Measurements from ENCODE around the gene ZFAND3.

Gene ZFAND3

GRCh38 chr6:37850728-37851285 is 31.3 kb downstream of the ZFAND3 start:
- H3K36me3 ChIP-seq (ENCODE audit: insufficient read depth, low read length) = no peaks in the 10 kb centered on the region

GRCh38 chr6:37851997-37852524 is 32.5 kb downstream of the ZFAND3 start:
- H3K79me2 ChIP-seq (ENCODE audit: control insufficient read depth, insufficient read depth, low read length, unreplicated experiment) = peaks cover 87% of the 10 kb centered on the region
- H3K36me3 ChIP-seq (ENCODE audit: insufficient read depth, low read length) = no peaks in the 10 kb centered on the region
- H3K4me3 ChIP-seq (ENCODE audit: low read depth, low read length) = no peak overlapping the region
- H3K4me1 ChIP-seq (ENCODE audit: control insufficient read depth, insufficient read depth, low read length, unreplicated experiment) = no peaks in the 10 kb centered on the region
- no peaks in the 10 kb centered on the region for H3K27me3 ChIP-seq (ENCODE audit: insufficient read depth, low read length)
- no peak overlapping the region for H3K27ac ChIP-seq (ENCODE audit: low read depth, low read length)
- H2AFZ ChIP-seq (ENCODE audit: low read length, unreplicated experiment) = no peak overlapping the region

More at GRCh38 chr6:37850728-37851285, 31.3 kb downstream of the ZFAND3 start:
- Histone ChIP-seq H3K27ac (ENCODE audit: low read depth, low read length) (no peak overlapping the region), H3K4me1 (ENCODE audit: control insufficient read depth, insufficient read depth, low read length, unreplicated experiment) (peaks cover under 1% of the 10 kb centered on the region), H3K79me2 (ENCODE audit: control insufficient read depth, insufficient read depth, low read length, unreplicated experiment) (peaks cover 90% of the 10 kb centered on the region), H2AFZ (ENCODE audit: low read length, unreplicated experiment) (no peak overlapping the region), H3K4me3 (ENCODE audit: low read depth, low read length) (no peak overlapping the region), H3K27me3 (ENCODE audit: insufficient read depth, low read length) (no peaks in the 10 kb centered on the region)

GRCh38 chr6:37856285-37856684 is 36.8 kb downstream of the ZFAND3 start:
- Histone ChIP-seq H3K27ac (ENCODE audit: low read depth, low read length) (no peak overlapping the region), H2AFZ (ENCODE audit: low read length, unreplicated experiment) (no peak overlapping the region), H3K27me3 (ENCODE audit: insufficient read depth, low read length) (no peaks in the 10 kb centered on the region), H3K79me2 (ENCODE audit: control insufficient read depth, insufficient read depth, low read length, unreplicated experiment) (peaks cover 77% of the 10 kb centered on the region), H3K4me3 (ENCODE audit: low read depth, low read length) (no peak overlapping the region), H3K4me1 (ENCODE audit: control insufficient read depth, insufficient read depth, low read length, unreplicated experiment) (no peaks in the 10 kb centered on the region), H3K36me3 (ENCODE audit: insufficient read depth, low read length) (no peaks in the 10 kb centered on the region)

GRCh38 chr6:37858363-37858762 is 38.8 kb downstream of the ZFAND3 start:
- H3K27me3 ChIP-seq (ENCODE audit: insufficient read depth, low read length) = no peaks in the 10 kb centered on the region
- H3K36me3 ChIP-seq (ENCODE audit: insufficient read depth, low read length) = peaks cover 3% of the 10 kb centered on the region; the same call in 1 of the 2 replicates
- H3K79me2 ChIP-seq (ENCODE audit: control insufficient read depth, insufficient read depth, low read length, unreplicated experiment) = peaks cover 75% of the 10 kb centered on the region
- no peak overlapping the region for H3K27ac ChIP-seq (ENCODE audit: low read depth, low read length)
- H3K4me3 ChIP-seq (ENCODE audit: low read depth, low read length) = no peak overlapping the region
- H3K4me1 ChIP-seq (ENCODE audit: control insufficient read depth, insufficient read depth, low read length, unreplicated experiment) = peaks cover 7% of the 10 kb centered on the region
- H2AFZ ChIP-seq (ENCODE audit: low read length, unreplicated experiment) = no peak overlapping the region

GRCh38 chr6:37860226-37860839 is 40.8 kb downstream of the ZFAND3 start:
- Histone ChIP-seq H3K4me3 (ENCODE audit: low read depth, low read length) (no peak overlapping the region), H3K27me3 (ENCODE audit: insufficient read depth, low read length) (no peaks in the 10 kb centered on the region), H3K27ac (ENCODE audit: low read depth, low read length) (no peak overlapping the region), H3K4me1 (ENCODE audit: control insufficient read depth, insufficient read depth, low read length, unreplicated experiment) (peaks cover 7% of the 10 kb centered on the region), H3K79me2 (ENCODE audit: control insufficient read depth, insufficient read depth, low read length, unreplicated experiment) (peaks cover 84% of the 10 kb centered on the region), H2AFZ (ENCODE audit: low read length, unreplicated experiment) (no peak overlapping the region), H3K36me3 (ENCODE audit: insufficient read depth, low read length) (peaks cover 6% of the 10 kb centered on the region; the same call in 1 of the 2 replicates)

GRCh38 chr6:37861452-37861851 is 41.9 kb downstream of the ZFAND3 start:
- Histone ChIP-seq H2AFZ (ENCODE audit: low read length, unreplicated experiment) (no peak overlapping the region), H3K4me3 (ENCODE audit: low read depth, low read length) (no peak overlapping the region), H3K79me2 (ENCODE audit: control insufficient read depth, insufficient read depth, low read length, unreplicated experiment) (peaks cover 83% of the 10 kb centered on the region)

GRCh38 chr6:37862430-37862829 is 42.9 kb downstream of the ZFAND3 start:
- Histone ChIP-seq H3K4me3 (ENCODE audit: low read depth, low read length) (no peak overlapping the region), H3K36me3 (ENCODE audit: insufficient read depth, low read length) (peaks cover 6% of the 10 kb centered on the region; the same call in 1 of the 2 replicates), H3K27me3 (ENCODE audit: insufficient read depth, low read length) (no peaks in the 10 kb centered on the region), H3K79me2 (ENCODE audit: control insufficient read depth, insufficient read depth, low read length, unreplicated experiment) (peaks cover 85% of the 10 kb centered on the region), H3K4me1 (ENCODE audit: control insufficient read depth, insufficient read depth, low read length, unreplicated experiment) (peaks cover 18% of the 10 kb centered on the region), H2AFZ (ENCODE audit: low read length, unreplicated experiment) (no peak overlapping the region), H3K27ac (ENCODE audit: low read depth, low read length) (no peak overlapping the region)

More at GRCh38 chr6:37861452-37861851, 41.9 kb downstream of the ZFAND3 start:
- no peaks in the 10 kb centered on the region for H3K27me3 ChIP-seq (ENCODE audit: insufficient read depth, low read length)
- no peak overlapping the region for H3K27ac ChIP-seq (ENCODE audit: low read depth, low read length)
- H3K4me1 ChIP-seq (ENCODE audit: control insufficient read depth, insufficient read depth, low read length, unreplicated experiment) = peaks cover 8% of the 10 kb centered on the region
- peaks cover 6% of the 10 kb centered on the region; the same call in 1 of the 2 replicates for H3K36me3 ChIP-seq (ENCODE audit: insufficient read depth, low read length)

GRCh38 chr6:37862992-37863391 is 43.5 kb downstream of the ZFAND3 start:
- no peaks in the 10 kb centered on the region for H3K27me3 ChIP-seq (ENCODE audit: insufficient read depth, low read length)
- peaks cover 85% of the 10 kb centered on the region for H3K79me2 ChIP-seq (ENCODE audit: control insufficient read depth, insufficient read depth, low read length, unreplicated experiment)
- no peak overlapping the region for H3K27ac ChIP-seq (ENCODE audit: low read depth, low read length)
- no peak overlapping the region for H3K4me3 ChIP-seq (ENCODE audit: low read depth, low read length)
- peaks cover 6% of the 10 kb centered on the region; the same call in 1 of the 2 replicates for H3K36me3 ChIP-seq (ENCODE audit: insufficient read depth, low read length)
- no peak overlapping the region for H2AFZ ChIP-seq (ENCODE audit: low read length, unreplicated experiment)
- peaks cover 23% of the 10 kb centered on the region for H3K4me1 ChIP-seq (ENCODE audit: control insufficient read depth, insufficient read depth, low read length, unreplicated experiment)

- Histone ChIP-seq H3K27me3 (ENCODE audit: insufficient read depth, low read length) (no peaks in the 10 kb centered on the region), H3K36me3 (ENCODE audit: insufficient read depth, low read length) (peaks cover 6% of the 10 kb centered on the region; the same call in 1 of the 2 replicates), H3K27ac (ENCODE audit: low read depth, low read length) (no peak overlapping the region), H3K4me3 (ENCODE audit: low read depth, low read length) (no peak overlapping the region), H3K4me1 (ENCODE audit: control insufficient read depth, insufficient read depth, low read length, unreplicated experiment) (peaks cover 36% of the 10 kb centered on the region), H3K79me2 (ENCODE audit: control insufficient read depth, insufficient read depth, low read length, unreplicated experiment) (peaks cover 84% of the 10 kb centered on the region), H2AFZ (ENCODE audit: low read length, unreplicated experiment) (no peak overlapping the region)
These were observed 44.7 kb downstream of the ZFAND3 start for GRCh38 chr6:37864250-37864649.

GRCh38 chr6:37865504-37865903 is 46.0 kb downstream of the ZFAND3 start:
- Histone ChIP-seq H3K27me3 (ENCODE audit: insufficient read depth, low read length) (no peaks in the 10 kb centered on the region), H3K27ac (ENCODE audit: low read depth, low read length) (no peak overlapping the region), H3K4me1 (ENCODE audit: control insufficient read depth, insufficient read depth, low read length, unreplicated experiment) (peaks cover 36% of the 10 kb centered on the region), H3K4me3 (ENCODE audit: low read depth, low read length) (no peak overlapping the region), H3K36me3 (ENCODE audit: insufficient read depth, low read length) (peaks cover 6% of the 10 kb centered on the region; the same call in 1 of the 2 replicates), H3K79me2 (ENCODE audit: control insufficient read depth, insufficient read depth, low read length, unreplicated experiment) (peaks cover 90% of the 10 kb centered on the region), H2AFZ (ENCODE audit: low read length, unreplicated experiment) (no peak overlapping the region)
